Measurements from ENCODE around the gene TMEM53.

TMEM53 gene

GRCh38 chr1:44643721-44644334 lies 30.5 kb downstream of the TMEM53 start:
- no peak overlapping the region for H4K91ac ChIP-seq (ENCODE audit: low read depth, low read length, poor library complexity)
- no peak overlapping the region for H3K14ac ChIP-seq (ENCODE audit: low read length)
- H3K27ac ChIP-seq (replicated peaks; ENCODE audit: low read length), result no peak overlapping the region
- WGBS, 2 donors (ENCODE audit: extremely low coverage in 2 of 2, insufficient read length in 2 of 2, insufficient replicate concordance in 1 of 2), result no CpG with 5 or more reads among the region's 9 CpGs
- peaks cover 65 to 99% of the 10 kb centered on the region in 2 donors for H3K36me3 ChIP-seq (replicated peaks in 1 of 2; ENCODE audit: control insufficient read depth in 2 of 2, insufficient read depth in 2 of 2, low read length in 2 of 2)
- no peak overlapping the region for H3K4ac ChIP-seq (ENCODE audit: low read length)
- H2AFZ ChIP-seq (ENCODE audit: low read length), result no peak overlapping the region
- no peak overlapping the region for H3K9ac ChIP-seq (ENCODE audit: low read depth, low read length, poor library complexity)
- no peak overlapping the region for H3K4me2 ChIP-seq (ENCODE audit: insufficient read depth, low read length, poor library complexity, severe bottlenecking)
- H3K23ac ChIP-seq (ENCODE audit: low read depth, low read length, poor library complexity), result no peak overlapping the region
- no peak overlapping the region for H2AK5ac ChIP-seq (ENCODE audit: low read depth, low read length)
- no peaks in the 10 kb centered on the region for H3K79me1 ChIP-seq (ENCODE audit: low read depth, low read length)
- DNase-seq (ENCODE audit: low spot score), result no peak
- H3K4me1 ChIP-seq (ENCODE audit: control insufficient read depth in 2 of 2, insufficient read depth in 1 of 2, low read depth in 1 of 2, low read length in 2 of 2), result peaks cover 1 to 2% of the 10 kb centered on the region in 2 donors
- no peak overlapping the region for H3K18ac ChIP-seq (ENCODE audit: low read length)
- no peak overlapping the region for H2BK5ac ChIP-seq (ENCODE audit: low read length)
- no peak overlapping the region for H2BK15ac ChIP-seq (ENCODE audit: low read length)
- H4K8ac ChIP-seq (ENCODE audit: low read depth, low read length), result no peak overlapping the region
- H3K4me3 ChIP-seq (ENCODE audit: low read length in 2 of 2), result no peak overlapping the region
- H3K27me3 ChIP-seq (ENCODE audit: control insufficient read depth in 3 of 3, insufficient read depth in 3 of 3, low read depth in 1 of 3, low read length in 3 of 3), result no peaks in the 10 kb centered on the region
- no peak overlapping the region for H2BK12ac ChIP-seq (ENCODE audit: low read length)
- no peaks in the 10 kb centered on the region for H3K9me3 ChIP-seq (replicated peaks in 1 of 2; ENCODE audit: control insufficient read depth in 2 of 2, insufficient read depth in 1 of 2, low read depth in 1 of 2, low read length in 2 of 2)
- no peak overlapping the region for H2BK120ac ChIP-seq (ENCODE audit: low read depth, low read length)

- no peak overlapping the region for H2AFZ ChIP-seq (ENCODE audit: low read length)
- no peaks in the 10 kb centered on the region for H3K9me3 ChIP-seq (replicated peaks in 1 of 2; ENCODE audit: control insufficient read depth in 2 of 2, insufficient read depth in 1 of 2, low read depth in 1 of 2, low read length in 2 of 2)
- H2BK120ac ChIP-seq (ENCODE audit: low read depth, low read length), result no peak overlapping the region
Observed at GRCh38 chr1:44642925-44643324, 31.4 kb downstream of the TMEM53 start.

GRCh38 chr1:44642255-44642654 lies 32.0 kb downstream of the TMEM53 start:
- H3K4me2 ChIP-seq (ENCODE audit: insufficient read depth, low read length, poor library complexity, severe bottlenecking), result no peak overlapping the region
- H3K23ac ChIP-seq (ENCODE audit: low read depth, low read length, poor library complexity), result no peak overlapping the region
- no peak overlapping the region for H3K18ac ChIP-seq (ENCODE audit: low read length)
- H2BK120ac ChIP-seq (ENCODE audit: low read depth, low read length), result no peak overlapping the region
- DNase-seq (ENCODE audit: low spot score), result no peak
- H2AK5ac ChIP-seq (ENCODE audit: low read depth, low read length), result no peak overlapping the region
- H3K4me1 ChIP-seq (ENCODE audit: control insufficient read depth in 2 of 2, insufficient read depth in 1 of 2, low read depth in 1 of 2, low read length in 2 of 2), result peaks cover 2 to 11% of the 10 kb centered on the region in 2 donors
- no peaks in the 10 kb centered on the region for H3K79me1 ChIP-seq (ENCODE audit: low read depth, low read length)
- no peaks in the 10 kb centered on the region for H3K27me3 ChIP-seq (ENCODE audit: control insufficient read depth in 3 of 3, insufficient read depth in 3 of 3, low read depth in 1 of 3, low read length in 3 of 3)
- no peak overlapping the region for H4K91ac ChIP-seq (ENCODE audit: low read depth, low read length, poor library complexity)
- H4K8ac ChIP-seq (ENCODE audit: low read depth, low read length), result no peak overlapping the region
- no CpG with 5 or more reads among the region's 2 CpGs for WGBS, 2 donors (ENCODE audit: extremely low coverage in 2 of 2, insufficient read length in 2 of 2, insufficient replicate concordance in 1 of 2)
- H3K9ac ChIP-seq (ENCODE audit: low read depth, low read length, poor library complexity), result no peak overlapping the region
- no peak overlapping the region for H3K4me3 ChIP-seq (ENCODE audit: low read length in 2 of 2)
- H3K36me3 ChIP-seq (replicated peaks in 1 of 2; ENCODE audit: control insufficient read depth in 2 of 2, insufficient read depth in 2 of 2, low read length in 2 of 2), result peaks cover 54 to 99% of the 10 kb centered on the region in 2 donors
- H3K14ac ChIP-seq (ENCODE audit: low read length), result no peak overlapping the region
- H2BK5ac ChIP-seq (ENCODE audit: low read length), result no peak overlapping the region
- H2AFZ ChIP-seq (ENCODE audit: low read length), result no peak overlapping the region
- H3K9me3 ChIP-seq (replicated peaks in 1 of 2; ENCODE audit: control insufficient read depth in 2 of 2, insufficient read depth in 1 of 2, low read depth in 1 of 2, low read length in 2 of 2), result no peaks in the 10 kb centered on the region
- no peak overlapping the region for H2BK12ac ChIP-seq (ENCODE audit: low read length)
- no peak overlapping the region for H3K4ac ChIP-seq (ENCODE audit: low read length)
- no peak overlapping the region for H3K27ac ChIP-seq (replicated peaks; ENCODE audit: low read length)
- H2BK15ac ChIP-seq (ENCODE audit: low read length), result no peak overlapping the region

More at GRCh38 chr1:44642925-44643324, 31.4 kb downstream of the TMEM53 start:
- Histone ChIP-seq H4K8ac (ENCODE audit: low read depth, low read length) (no peak overlapping the region), H3K4me3 (ENCODE audit: low read length in 2 of 2) (no peak overlapping the region), H3K4ac (ENCODE audit: low read length) (no peak overlapping the region), H3K27me3 (ENCODE audit: control insufficient read depth in 3 of 3, insufficient read depth in 3 of 3, low read depth in 1 of 3, low read length in 3 of 3) (no peaks in the 10 kb centered on the region), H3K14ac (ENCODE audit: low read length) (no peak overlapping the region), H3K23ac (ENCODE audit: low read depth, low read length, poor library complexity) (no peak overlapping the region), H4K91ac (ENCODE audit: low read depth, low read length, poor library complexity) (no peak overlapping the region), H2BK5ac (ENCODE audit: low read length) (no peak overlapping the region), H2AK5ac (ENCODE audit: low read depth, low read length) (no peak overlapping the region), H3K4me2 (ENCODE audit: insufficient read depth, low read length, poor library complexity, severe bottlenecking) (no peak overlapping the region), H3K4me1 (ENCODE audit: control insufficient read depth in 2 of 2, insufficient read depth in 1 of 2, low read depth in 1 of 2, low read length in 2 of 2) (peaks cover 2 to 7% of the 10 kb centered on the region in 2 donors), H2BK12ac (ENCODE audit: low read length) (no peak overlapping the region), H3K36me3 (replicated peaks in 1 of 2; ENCODE audit: control insufficient read depth in 2 of 2, insufficient read depth in 2 of 2, low read length in 2 of 2) (peaks cover 60 to 99% of the 10 kb centered on the region in 2 donors), H3K27ac (replicated peaks; ENCODE audit: low read length) (no peak overlapping the region), H3K9ac (ENCODE audit: low read depth, low read length, poor library complexity) (no peak overlapping the region), H3K18ac (ENCODE audit: low read length) (no peak overlapping the region), H2BK15ac (ENCODE audit: low read length) (no peak overlapping the region), H3K79me1 (ENCODE audit: low read depth, low read length) (no peaks in the 10 kb centered on the region)
- no CpG with 5 or more reads among the region's 3 CpGs for WGBS, 2 donors (ENCODE audit: extremely low coverage in 2 of 2, insufficient read length in 2 of 2, insufficient replicate concordance in 1 of 2)
- no peak for DNase-seq (ENCODE audit: low spot score)

- no peak overlapping the region for H2AK5ac ChIP-seq (ENCODE audit: low read depth, low read length)
- H2BK15ac ChIP-seq (ENCODE audit: low read length), result no peak overlapping the region
- no peak overlapping the region for H3K4me2 ChIP-seq (ENCODE audit: insufficient read depth, low read length, poor library complexity, severe bottlenecking)
- H3K27me3 ChIP-seq (ENCODE audit: control insufficient read depth in 3 of 3, insufficient read depth in 3 of 3, low read depth in 1 of 3, low read length in 3 of 3), result no peaks in the 10 kb centered on the region
- H3K4me1 ChIP-seq (ENCODE audit: control insufficient read depth in 2 of 2, insufficient read depth in 1 of 2, low read depth in 1 of 2, low read length in 2 of 2), result peaks cover 2 to 19% of the 10 kb centered on the region in 2 donors
- H3K14ac ChIP-seq (ENCODE audit: low read length), result no peak overlapping the region
- no peaks in the 10 kb centered on the region for H3K9me3 ChIP-seq (replicated peaks in 1 of 2; ENCODE audit: control insufficient read depth in 2 of 2, insufficient read depth in 1 of 2, low read depth in 1 of 2, low read length in 2 of 2)
- H3K4me3 ChIP-seq (ENCODE audit: low read length in 2 of 2), result no peak overlapping the region
- no peak overlapping the region for H4K8ac ChIP-seq (ENCODE audit: low read depth, low read length)
- DNase-seq (ENCODE audit: low spot score), result no peak
- WGBS, 2 donors (ENCODE audit: extremely low coverage in 2 of 2, insufficient read length in 2 of 2, insufficient replicate concordance in 1 of 2), result no CpG with 5 or more reads among the region's 12 CpGs
- no peak overlapping the region for H2AFZ ChIP-seq (ENCODE audit: low read length)
- H4K91ac ChIP-seq (ENCODE audit: low read depth, low read length, poor library complexity), result no peak overlapping the region
- H3K9ac ChIP-seq (ENCODE audit: low read depth, low read length, poor library complexity), result no peak overlapping the region
- H2BK5ac ChIP-seq (ENCODE audit: low read length), result no peak overlapping the region
- H3K27ac ChIP-seq (replicated peaks; ENCODE audit: low read length), result no peak overlapping the region
- no peak overlapping the region for H2BK12ac ChIP-seq (ENCODE audit: low read length)
- H3K23ac ChIP-seq (ENCODE audit: low read depth, low read length, poor library complexity), result no peak overlapping the region
- no peak overlapping the region for H2BK120ac ChIP-seq (ENCODE audit: low read depth, low read length)
- no peak overlapping the region for H3K4ac ChIP-seq (ENCODE audit: low read length)
- peaks cover 54 to 99% of the 10 kb centered on the region in 2 donors for H3K36me3 ChIP-seq (replicated peaks in 1 of 2; ENCODE audit: control insufficient read depth in 2 of 2, insufficient read depth in 2 of 2, low read length in 2 of 2)
- H3K18ac ChIP-seq (ENCODE audit: low read length), result no peak overlapping the region
- H3K79me1 ChIP-seq (ENCODE audit: low read depth, low read length), result no peaks in the 10 kb centered on the region
Observed at GRCh38 chr1:44641126-44642102, 32.9 kb downstream of the TMEM53 start.

Measured in neuronal stem cell (in vitro differentiated cells).